GM12801 (cell line): ENCODE results near the gene PSTPIP1.

ENCODE experiments used
- CTCF ChIP-seq: IDR thresholded peaks from one replicate; pipeline ENCODE4 v1.5.1; 2011; ENCODE audit warnings: control low read depth; ENCODE audit not compliant: insufficient read length; ENCODE audit errors: extremely low read depth

The PSTPIP1 gene

GRCh38 chr15:77032647-77033416, 37.9 kb downstream of the PSTPIP1 start:
- TF ChIP-seq CTCF: no peak

- TF ChIP-seq CTCF: no peak
Observed at GRCh38 chr15:77033417-77033728, 38.4 kb downstream of the PSTPIP1 start.

- no peak for TF ChIP-seq CTCF
Observed at GRCh38 chr15:77033729-77034671, 39.1 kb downstream of the PSTPIP1 start.

GRCh38 chr15:77034695-77035489, 40.0 kb downstream of the PSTPIP1 start:
- TF ChIP-seq CTCF: no peak

- TF ChIP-seq CTCF: no peak
Observed at GRCh38 chr15:77035584-77035983, 40.7 kb downstream of the PSTPIP1 start.

GRCh38 chr15:77035999-77036471, 41.1 kb downstream of the PSTPIP1 start:
- no peak for TF ChIP-seq CTCF
